NCI-H146 treated with DMSO at 0.1 percent for 48 hours (cell line): ENCODE measurements around the gene PLD1.

Experiments
- DNase-seq: peaks from one replicate; lab custom pipeline; 2025; ENCODE audit not compliant: unreplicated experiment; lab: John Stamatoyannopoulos, UW

Gene PLD1

GRCh38 chr3:171801738-171802589, 8.3 kb downstream of the PLD1 start:
- no peak for DNase-seq

GRCh38 chr3:171799501-171799900, 10.8 kb downstream of the PLD1 start:
- DNase-seq, result no peak

GRCh38 chr3:171797873-171798272, 12.4 kb downstream of the PLD1 start:
- no peak for DNase-seq

- DNase-seq, result no peak
These were observed 13.0 kb downstream of the PLD1 start for GRCh38 chr3:171797265-171797679.

- DNase-seq, result no peak
These were observed 13.5 kb downstream of the PLD1 start for GRCh38 chr3:171796625-171797264.

GRCh38 chr3:171792531-171792930, 17.8 kb downstream of the PLD1 start:
- DNase-seq, result no peak

GRCh38 chr3:171791692-171792076, 18.6 kb downstream of the PLD1 start:
- peak; percentile 21 for DNase-seq

GRCh38 chr3:171790898-171791691, 19.2 kb downstream of the PLD1 start:
- DNase-seq, result no peak

GRCh38 chr3:171790574-171790897, 19.7 kb downstream of the PLD1 start:
- no peak for DNase-seq

- no peak for DNase-seq
These were observed 20.4 kb downstream of the PLD1 start for GRCh38 chr3:171789759-171790505.

GRCh38 chr3:171788546-171789351, 21.5 kb downstream of the PLD1 start:
- DNase-seq, result no peak

- DNase-seq, result no peak
These were observed 23.3 kb downstream of the PLD1 start for GRCh38 chr3:171786997-171787396.

- no peak for DNase-seq
These were observed 25.3 kb downstream of the PLD1 start for GRCh38 chr3:171784937-171785336.

- no peak for DNase-seq
These were observed 25.9 kb downstream of the PLD1 start for GRCh38 chr3:171784387-171784786.

- DNase-seq, result no peak
These were observed 26.7 kb downstream of the PLD1 start for GRCh38 chr3:171783626-171784025.

GRCh38 chr3:171783086-171783485, 27.2 kb downstream of the PLD1 start:
- no peak for DNase-seq

GRCh38 chr3:171782617-171783016, 27.7 kb downstream of the PLD1 start:
- no peak for DNase-seq

- DNase-seq, result no peak
These were observed 28.6 kb downstream of the PLD1 start for GRCh38 chr3:171781711-171782127.

GRCh38 chr3:171778493-171778892, 31.8 kb downstream of the PLD1 start:
- no peak for DNase-seq

GRCh38 chr3:171777596-171777995, 32.7 kb downstream of the PLD1 start:
- DNase-seq, result no peak
